ENCODE measurements around the gene NLRC3. TPM values are rescaled to one million over a fixed set of nuclear protein-coding genes. Genes with fewer than 3 reads are reported as not detected.
"Not testable (repeated sequence)": the region's sequence is repeated elsewhere in the genome, so short reads cannot be mapped to it uniquely, and the experiment has no call there.

NLRC3 gene
- total RNA-seq, 1 experiment from 2014 or later = 22.4 TPM

DNA sequence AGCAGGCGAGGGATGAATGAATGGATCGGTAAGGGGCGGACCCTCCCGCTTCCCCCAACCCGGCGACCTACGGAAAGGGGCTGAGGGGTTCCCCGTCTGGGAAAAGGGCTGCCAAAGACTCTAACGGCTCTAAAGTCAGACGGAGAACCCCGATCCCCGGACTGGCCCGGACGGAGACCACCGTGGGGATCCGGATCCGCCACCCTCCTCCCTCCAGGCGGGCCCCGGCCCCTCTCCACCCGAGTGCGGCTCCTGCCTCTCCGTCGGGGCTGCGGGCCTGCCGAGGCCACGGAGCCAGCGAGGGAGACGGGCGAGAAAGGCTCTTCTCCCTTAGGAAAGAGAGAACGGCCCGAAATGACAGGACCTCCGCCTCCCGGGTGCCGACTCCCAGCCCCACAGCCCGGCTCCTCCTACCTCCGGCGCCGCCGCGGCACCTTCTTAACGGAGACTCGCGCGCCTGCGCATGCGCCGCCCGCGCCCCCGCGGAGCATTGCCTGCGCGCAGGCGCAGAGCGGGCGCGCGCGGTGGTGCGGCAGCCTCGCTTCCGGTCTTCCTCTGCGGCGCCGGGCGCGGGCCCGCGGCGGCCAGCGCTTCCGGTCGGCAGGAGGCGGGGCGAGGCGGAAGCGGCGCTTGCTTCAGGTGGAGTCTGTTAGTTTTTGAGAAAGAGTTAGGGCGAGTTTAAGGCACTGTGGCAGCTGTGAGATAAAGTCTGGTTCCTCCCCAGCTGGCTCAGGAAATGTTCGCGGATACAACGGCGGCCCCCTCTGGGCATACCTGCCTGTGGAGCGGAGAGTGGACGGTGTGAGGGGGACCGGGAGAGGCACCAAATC, 34.2 kb upstream of the NLRC3 start, which contains the start of gene SLX4:
SLX4 (minus strand) TSS at position 461 of the 830 bp plus-strand sequence. CDS start 2,642 bp downstream, outside the sequence.
- Histone ChIP-seq H3K79me2 (ENCODE audit: low read length) (peaks cover 77% of the 10 kb centered on the region), H3K27me3 (ENCODE audit: low read length) (no peaks in the 10 kb centered on the region), H3K27ac (ENCODE audit: low read length) (peak within 1 kb of the TSS; percentile 91), H3K9ac (ENCODE audit: low read length) (peak within 1 kb of the TSS; percentile 96), H3K4me1 (ENCODE audit: low read length) (peaks cover 62% of the 10 kb centered on the region), H3K9me2 (replicated peaks; ENCODE audit: insufficient read depth, low read length) (no peaks in the 10 kb centered on the region), H3K9me3 (ENCODE audit: low read length) (no peaks in the 10 kb centered on the region), H3K4me3 (ENCODE audit: low read length) (peak within 1 kb of the TSS; percentile 97), H3K4me2 (ENCODE audit: low read depth, low read length, poor library complexity, severe bottlenecking) (peak within 1 kb of the TSS; percentile 94), H3K36me3 (ENCODE audit: insufficient read depth, low read length) (peaks cover 26% of the 10 kb centered on the region), H2AFZ (ENCODE audit: low read length) (no peak within 1 kb of the TSS), H4K20me1 (ENCODE audit: insufficient read depth, low read depth, low read length) (no peaks in the 10 kb centered on the region)
- peak; percentile 97 for DNase-seq

GRCh38 chr16:3610698-3611145, 33.5 kb upstream of the NLRC3 start:
- DNase-seq = peak; percentile 64
- Histone ChIP-seq H3K9ac (ENCODE audit: low read length) (peak overlapping the region; percentile 93), H3K79me2 (ENCODE audit: low read length) (peaks cover 74% of the 10 kb centered on the region), H3K9me3 (ENCODE audit: low read length) (no peaks in the 10 kb centered on the region), H3K27ac (ENCODE audit: low read length) (peak overlapping the region; percentile 77), H3K4me3 (ENCODE audit: low read length) (peak overlapping the region; percentile 97), H3K9me2 (replicated peaks; ENCODE audit: insufficient read depth, low read length) (no peaks in the 10 kb centered on the region), H3K4me1 (ENCODE audit: low read length) (peaks cover 60% of the 10 kb centered on the region), H3K27me3 (ENCODE audit: low read length) (no peaks in the 10 kb centered on the region), H3K36me3 (ENCODE audit: insufficient read depth, low read length) (peaks cover 22% of the 10 kb centered on the region), H2AFZ (ENCODE audit: low read length) (no peak overlapping the region), H3K4me2 (ENCODE audit: low read depth, low read length, poor library complexity, severe bottlenecking) (peak overlapping the region; percentile 79), H4K20me1 (ENCODE audit: insufficient read depth, low read depth, low read length) (no peaks in the 10 kb centered on the region)

DNA sequence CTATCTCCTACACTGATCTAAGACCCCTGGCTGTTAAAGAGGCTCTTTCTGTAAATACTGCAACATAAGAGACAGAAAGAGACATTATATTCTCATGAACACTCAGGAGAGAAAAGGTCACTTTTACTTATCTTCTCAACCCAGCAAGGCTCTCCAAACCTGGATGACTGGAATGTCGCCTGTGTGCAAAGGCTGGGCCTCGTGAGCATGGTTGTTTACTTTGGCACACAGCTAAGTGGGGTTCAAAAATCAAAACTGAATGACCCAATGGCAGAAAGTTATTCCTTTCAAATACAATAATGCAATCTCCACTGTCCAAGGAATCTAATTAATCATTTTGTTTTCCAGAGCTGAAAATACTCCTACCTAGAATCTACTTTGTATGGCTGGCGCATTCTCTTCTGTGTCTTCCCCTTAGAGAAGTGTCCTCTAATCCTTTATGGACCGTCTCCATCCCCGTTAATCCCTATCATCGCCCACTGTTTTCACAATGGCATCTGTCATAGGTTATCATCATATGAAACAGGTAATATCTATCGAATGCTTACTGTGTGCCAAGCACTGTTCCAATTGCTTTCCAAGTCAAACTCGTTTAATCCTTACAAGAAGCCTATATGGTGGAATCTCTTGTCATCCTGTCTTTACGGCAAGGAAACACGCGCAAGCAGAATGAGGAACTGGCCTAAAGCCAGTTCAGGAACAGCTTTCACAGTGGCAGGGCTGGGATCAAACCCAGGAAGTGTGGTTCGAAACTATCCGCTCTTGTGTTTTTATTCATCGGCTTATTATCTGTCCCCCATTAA, 32.9 kb upstream of the NLRC3 start:
- no peak overlapping the region for H2AFZ ChIP-seq (ENCODE audit: low read length)
- H3K9ac ChIP-seq (ENCODE audit: low read length) = peak overlapping the region; percentile 93
- H3K9me2 ChIP-seq (replicated peaks; ENCODE audit: insufficient read depth, low read length) = no peaks in the 10 kb centered on the region
- no peaks in the 10 kb centered on the region for H3K27me3 ChIP-seq (ENCODE audit: low read length)
- peak overlapping the region; percentile 77 for H3K27ac ChIP-seq (ENCODE audit: low read length)
- H3K4me3 ChIP-seq (ENCODE audit: low read length) = peak overlapping the region; percentile 97
- H3K4me1 ChIP-seq (ENCODE audit: low read length) = peaks cover 56% of the 10 kb centered on the region
- DNase-seq = peak; percentile 66
- H3K9me3 ChIP-seq (ENCODE audit: low read length) = no peaks in the 10 kb centered on the region
- H3K36me3 ChIP-seq (ENCODE audit: insufficient read depth, low read length) = peaks cover 16% of the 10 kb centered on the region
- peaks cover 68% of the 10 kb centered on the region for H3K79me2 ChIP-seq (ENCODE audit: low read length)
- peak overlapping the region; percentile 79 for H3K4me2 ChIP-seq (ENCODE audit: low read depth, low read length, poor library complexity, severe bottlenecking)
- H4K20me1 ChIP-seq (ENCODE audit: insufficient read depth, low read depth, low read length) = no peaks in the 10 kb centered on the region

DNA sequence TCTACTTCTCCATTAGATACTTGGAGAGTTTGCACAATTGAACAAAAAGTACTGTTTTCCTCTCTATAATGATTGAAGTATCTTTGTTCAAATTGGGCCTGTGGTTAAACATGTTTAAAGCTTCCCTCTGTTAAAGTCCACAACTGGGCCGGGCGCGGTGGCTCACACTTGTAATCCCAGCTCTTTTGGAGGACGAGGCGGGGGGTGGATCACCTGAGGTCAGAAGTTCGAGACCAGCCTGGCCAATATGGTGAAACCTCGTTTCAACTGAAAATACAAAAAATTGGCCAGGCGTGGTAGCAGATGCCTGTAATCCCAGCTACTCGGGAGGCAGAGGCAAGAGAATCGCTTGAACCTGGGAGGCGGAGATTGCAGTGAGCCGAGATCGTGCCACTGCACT, 31.8 kb upstream of the NLRC3 start:
- Histone ChIP-seq H3K27ac (ENCODE audit: low read length) (peak overlapping the region; percentile 84; the same call in 1 of the 2 replicates), H3K36me3 (ENCODE audit: insufficient read depth, low read length) (peaks cover 11% of the 10 kb centered on the region; the same call in 1 of the 2 replicates), H3K4me1 (ENCODE audit: low read length) (peaks cover 50% of the 10 kb centered on the region), H3K79me2 (ENCODE audit: low read length) (peaks cover 56% of the 10 kb centered on the region)
- not testable (repeated sequence) for H3K4me3 ChIP-seq (ENCODE audit: low read length); H3K9ac ChIP-seq (ENCODE audit: low read length); H3K4me2 ChIP-seq (ENCODE audit: low read depth, low read length, poor library complexity, severe bottlenecking); H2AFZ ChIP-seq (ENCODE audit: low read length); H3K9me3 ChIP-seq (ENCODE audit: low read length); H3K27me3 ChIP-seq (ENCODE audit: low read length); H3K9me2 ChIP-seq (replicated peaks; ENCODE audit: insufficient read depth, low read length); H4K20me1 ChIP-seq (ENCODE audit: insufficient read depth, low read depth, low read length); DNase-seq

DNA sequence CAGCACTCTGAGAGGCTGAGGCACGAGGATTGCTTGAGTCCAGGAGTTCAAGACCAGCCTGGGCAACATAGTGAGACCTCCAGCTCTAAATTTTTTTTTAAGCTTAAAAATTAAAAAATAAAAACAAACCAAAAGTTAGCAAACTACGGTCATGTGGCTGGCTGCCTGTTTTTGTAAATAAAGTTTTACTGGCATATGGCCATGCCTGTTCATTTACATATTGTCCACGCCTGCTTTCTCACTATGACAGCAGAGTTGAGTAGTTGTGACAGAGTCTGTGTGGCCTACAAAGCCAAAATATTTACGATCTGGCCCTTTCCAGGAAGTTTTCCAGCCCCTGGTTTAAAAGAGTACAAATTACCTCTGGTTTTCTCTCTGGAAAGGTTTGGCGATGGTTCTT, 30.9 kb upstream of the NLRC3 start:
- H3K4me2 ChIP-seq (ENCODE audit: low read depth, low read length, poor library complexity, severe bottlenecking) = peak overlapping the region; percentile 34
- no peaks in the 10 kb centered on the region for H3K9me2 ChIP-seq (replicated peaks; ENCODE audit: insufficient read depth, low read length)
- no peak for DNase-seq
- no peaks in the 10 kb centered on the region for H4K20me1 ChIP-seq (ENCODE audit: insufficient read depth, low read depth, low read length)
- H3K9me3 ChIP-seq (ENCODE audit: low read length) = no peaks in the 10 kb centered on the region
- peak overlapping the region; percentile 84 for H3K27ac ChIP-seq (ENCODE audit: low read length)
- peak overlapping the region; percentile 34; the same call in 1 of the 2 replicates for H3K9ac ChIP-seq (ENCODE audit: low read length)
- peaks cover 48% of the 10 kb centered on the region for H3K79me2 ChIP-seq (ENCODE audit: low read length)
- H3K4me1 ChIP-seq (ENCODE audit: low read length) = peaks cover 44% of the 10 kb centered on the region
- H3K27me3 ChIP-seq (ENCODE audit: low read length) = no peaks in the 10 kb centered on the region
- peaks cover 11% of the 10 kb centered on the region; the same call in 1 of the 2 replicates for H3K36me3 ChIP-seq (ENCODE audit: insufficient read depth, low read length)
- peak overlapping the region; percentile 21; the same call in 1 of the 2 replicates for H3K4me3 ChIP-seq (ENCODE audit: low read length)
- no peak overlapping the region for H2AFZ ChIP-seq (ENCODE audit: low read length)

DNA sequence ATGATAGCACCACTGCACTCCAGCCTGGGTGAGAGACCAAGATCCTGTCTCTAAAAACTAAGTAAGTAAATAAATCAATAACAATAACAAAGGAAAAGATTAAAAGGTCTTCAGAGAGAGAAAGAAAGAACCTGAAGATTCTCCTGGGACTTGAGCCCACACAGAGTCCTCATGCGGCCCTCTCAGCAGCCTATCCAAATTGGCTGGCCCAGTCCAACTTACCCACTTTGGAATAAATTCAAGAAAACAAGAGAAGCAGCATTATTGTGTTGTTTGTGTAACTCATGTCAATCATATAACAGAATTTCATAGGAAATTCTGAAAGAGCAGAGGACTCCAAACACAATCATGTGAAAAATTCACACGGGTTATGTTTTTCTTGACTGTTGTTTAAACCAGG, 30.4 kb upstream of the NLRC3 start:
- DNase-seq = no peak
- peak overlapping the region; percentile 34 for H3K9ac ChIP-seq (ENCODE audit: low read length)

DNA sequence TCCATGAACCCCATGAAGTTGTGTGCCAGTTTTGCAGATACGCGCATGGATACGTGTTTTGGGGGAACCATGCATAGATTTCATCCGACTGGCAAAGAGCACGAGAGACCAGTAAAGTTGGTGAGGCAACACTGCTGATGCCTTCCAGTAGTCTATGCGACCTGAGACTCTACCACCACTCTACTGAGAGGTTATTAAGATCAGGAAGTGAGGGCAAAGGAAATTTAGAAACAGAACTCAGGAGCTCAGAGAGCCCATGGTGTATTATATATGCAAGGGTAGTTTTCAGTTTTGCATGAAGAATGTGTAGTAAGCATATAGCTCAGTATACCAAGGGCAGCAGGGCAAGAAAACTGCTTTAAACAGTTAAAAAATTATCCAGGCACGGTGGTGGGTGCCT, 30.0 kb upstream of the NLRC3 start:
- H3K4me2 ChIP-seq (ENCODE audit: low read depth, low read length, poor library complexity, severe bottlenecking) = peak overlapping the region; percentile 34
- H3K27ac ChIP-seq (ENCODE audit: low read length) = peak overlapping the region; percentile 84
- peak; percentile 65 for DNase-seq
- H4K20me1 ChIP-seq (ENCODE audit: insufficient read depth, low read depth, low read length) = no peaks in the 10 kb centered on the region
- peak overlapping the region; percentile 34; the same call in 1 of the 2 replicates for H3K9ac ChIP-seq (ENCODE audit: low read length)
- no peaks in the 10 kb centered on the region for H3K9me2 ChIP-seq (replicated peaks; ENCODE audit: insufficient read depth, low read length)
- H3K9me3 ChIP-seq (ENCODE audit: low read length) = no peaks in the 10 kb centered on the region
- peaks cover 39% of the 10 kb centered on the region for H3K79me2 ChIP-seq (ENCODE audit: low read length)
- H3K27me3 ChIP-seq (ENCODE audit: low read length) = no peaks in the 10 kb centered on the region
- peaks cover 38% of the 10 kb centered on the region for H3K4me1 ChIP-seq (ENCODE audit: low read length)
- H3K4me3 ChIP-seq (ENCODE audit: low read length) = peak overlapping the region; percentile 21; the same call in 1 of the 2 replicates
- H2AFZ ChIP-seq (ENCODE audit: low read length) = no peak overlapping the region
- peaks cover 11% of the 10 kb centered on the region; the same call in 1 of the 2 replicates for H3K36me3 ChIP-seq (ENCODE audit: insufficient read depth, low read length)

More for the DNA sequence above, 30.4 kb upstream of the NLRC3 start:
- Histone ChIP-seq H3K27me3 (ENCODE audit: low read length) (no peaks in the 10 kb centered on the region), H3K4me3 (ENCODE audit: low read length) (peak overlapping the region; percentile 21; the same call in 1 of the 2 replicates), H3K9me3 (ENCODE audit: low read length) (no peaks in the 10 kb centered on the region), H3K4me2 (ENCODE audit: low read depth, low read length, poor library complexity, severe bottlenecking) (peak overlapping the region; percentile 34), H2AFZ (ENCODE audit: low read length) (no peak overlapping the region), H4K20me1 (ENCODE audit: insufficient read depth, low read depth, low read length) (no peaks in the 10 kb centered on the region), H3K9me2 (replicated peaks; ENCODE audit: insufficient read depth, low read length) (no peaks in the 10 kb centered on the region), H3K27ac (ENCODE audit: low read length) (peak overlapping the region; percentile 84), H3K4me1 (ENCODE audit: low read length) (peaks cover 39% of the 10 kb centered on the region), H3K36me3 (ENCODE audit: insufficient read depth, low read length) (peaks cover 11% of the 10 kb centered on the region; the same call in 1 of the 2 replicates), H3K79me2 (ENCODE audit: low read length) (peaks cover 43% of the 10 kb centered on the region)

Measured in Karpas-422 (cell line).